Measurements from ENCODE around the gene VPS26B.

DNA sequence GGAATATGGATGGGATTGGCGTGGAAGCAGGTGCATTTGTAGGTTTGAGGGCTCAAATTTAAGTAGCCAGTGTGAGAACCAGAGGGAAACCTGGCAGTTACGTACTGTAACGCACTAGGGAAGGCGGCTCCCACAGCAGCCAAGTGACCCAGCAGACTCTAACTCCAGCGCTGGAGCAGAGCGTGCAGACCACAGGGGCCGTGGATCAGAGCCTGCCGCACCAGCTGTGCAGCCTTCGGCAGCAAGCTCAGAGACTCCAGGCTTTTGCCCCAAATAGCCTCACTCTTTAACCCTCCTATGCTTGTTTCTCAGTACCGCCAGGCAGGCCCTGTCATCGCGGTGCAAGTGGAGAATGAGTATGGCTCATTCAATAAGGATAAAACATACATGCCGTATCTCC is 64.0 kb downstream of the VPS26B start:
- no peak for TF ChIP-seq POLR2A (IDR thresholded peaks at IDR 0.05; ENCODE audit: low read depth, low read length)
- no peak for TF ChIP-seq TAF1 (IDR thresholded peaks at IDR 0.05; ENCODE audit: borderline replicate concordance, low read depth, low read length)
- no peak for TF ChIP-seq POLR2AphosphoS5 (IDR thresholded peaks at IDR 0.05; ENCODE audit: low read depth, low read length)
